Suprapubic skin (tissue), 4 donors: ENCODE results near the gene RMC1. TPM values are rescaled to one million over a fixed set of nuclear protein-coding genes. Genes with fewer than 3 reads are reported as not detected.

Experiments
- DNase-seq, 2 donors: peaks; one replicate each; pipeline ENCODE4 v3.0.0-alpha.2; 2019; ENCODE audit warnings: low spot score in 2 of 2
- H3K27ac ChIP-seq: fragments of 200-600 bp; sonication (generic); one replicate; pipeline ENCODE4 v1.5.1; 2019
- H3K27me3 ChIP-seq: fragments of 200-600 bp; sonication (generic); one replicate; pipeline ENCODE4 v1.5.1; 2019
- H3K36me3 ChIP-seq: fragments of 200-600 bp; sonication (generic); one replicate; pipeline ENCODE4 v1.5.1; 2019
- H3K4me1 ChIP-seq: fragments of 200-600 bp; sonication (generic); one replicate; pipeline ENCODE4 v1.5.1; 2019
- H3K4me3 ChIP-seq: fragments of 200-600 bp; sonication (generic); one replicate; pipeline ENCODE4 v1.5.1; 2019; ENCODE audit warnings: mild to moderate bottlenecking
- H3K9me3 ChIP-seq: fragments of 200-600 bp; sonication (generic); one replicate; pipeline ENCODE4 v1.5.1; 2019
- CTCF ChIP-seq, 2 donors: fragments of 200-600 bp in 1 of 2; fragments of 450-650 bp in 1 of 2; sonication (generic) in 1 of 2; IDR thresholded peaks; one replicate each; pipeline ENCODE4 v1.5.1; 2016 to 2019; ENCODE audit warnings: antibody characterized with exemption in 2 of 2, mild to moderate bottlenecking in 1 of 2, moderate library complexity in 1 of 2
- EP300 ChIP-seq: sonication (generic); formaldehyde crosslinking; IDR thresholded peaks from one replicate; pipeline ENCODE4 v1.6.1; 2017; ENCODE audit warnings: antibody characterized with exemption
- POLR2A ChIP-seq, 2 donors: fragments of 450-650 bp; IDR thresholded peaks; one replicate each; pipeline ENCODE4 v1.6.1; 2017; ENCODE audit warnings: antibody characterized with exemption in 2 of 2, mild to moderate bottlenecking in 2 of 2, moderate library complexity in 2 of 2
- POLR2AphosphoS5 ChIP-seq, 3 donors: sonication (generic); formaldehyde crosslinking; IDR thresholded peaks; one replicate each; pipeline ENCODE4 v1.6.1; 2017; ENCODE audit warnings: antibody characterized with exemption in 3 of 3
- WGBS: methylation state at CpG from one replicate; pipeline ENCODE4 v1.1.5; 2018; 5-methylcytosine and 5-hydroxymethylcytosine counted together
- total RNA-seq, 4 donors: library from RNA; depleted of rRNA; stranded (reverse); fragments of >200 nt; gene quantifications; one replicate each; pipeline ENCODE4 v1.1.0, GENCODE V29; 2016

RMC1 gene
- 10 to 100 TPM; 18.7 to 26.4 (median 23.0) TPM for total RNA-seq

GRCh38 chr18:23503038-23503962 lies at the start of gene RMC1:
RMC1 (plus strand) TSS chr18:23503511; CDS start chr18:23503619, 108 bp downstream.
- H3K27ac ChIP-seq: peak within 1 kb of the TSS; percentile 88
- H3K36me3 ChIP-seq: peaks cover 11% of the 10 kb centered on the region
- H3K9me3 ChIP-seq: no peaks in the 10 kb centered on the region
- peaks cover 29% of the 10 kb centered on the region for H3K4me1 ChIP-seq
- TF ChIP-seq POLR2A (IDR thresholded peaks at IDR 0.05) (peak; percentile 27 to 67), POLR2AphosphoS5 (IDR thresholded peaks at IDR 0.05) (peak in 2 of 3 donors; percentile 29 to 70), CTCF (IDR thresholded peaks at IDR 0.05) (no peak)
- peak; percentile 98 for DNase-seq
- WGBS: 0% methylated on average over 31 of the region's 110 CpGs
- H3K27me3 ChIP-seq: no peaks in the 10 kb centered on the region
- peak within 1 kb of the TSS; percentile 74 for H3K4me3 ChIP-seq

- no peak for DNase-seq
Measured at GRCh38 chr18:23453680-23454058, 49.6 kb upstream of the RMC1 start.

GRCh38 chr18:23456835-23457234 lies 46.5 kb upstream of the RMC1 start:
- WGBS: 89% methylated on average over 2 of the region's 2 CpGs

More at GRCh38 chr18:23453680-23454058, 49.6 kb upstream of the RMC1 start:
- peaks cover 48% of the 10 kb centered on the region for H3K4me1 ChIP-seq
- no peaks in the 10 kb centered on the region for H3K36me3 ChIP-seq
- H3K27me3 ChIP-seq: no peaks in the 10 kb centered on the region
- no peak for TF ChIP-seq POLR2AphosphoS5 (IDR thresholded peaks at IDR 0.05)
- no peak for TF ChIP-seq CTCF (IDR thresholded peaks at IDR 0.05)
- TF ChIP-seq EP300: no peak
- no peak for TF ChIP-seq POLR2A (IDR thresholded peaks at IDR 0.05)
- no peaks in the 10 kb centered on the region for H3K9me3 ChIP-seq
- H3K4me3 ChIP-seq: peak overlapping the region; percentile 92
- WGBS: 3% methylated on average over 9 of the region's 11 CpGs
- peak overlapping the region; percentile 98 for H3K27ac ChIP-seq

GRCh38 chr18:23458830-23459529 lies 44.3 kb upstream of the RMC1 start:
- no peaks in the 10 kb centered on the region for H3K9me3 ChIP-seq
- H3K36me3 ChIP-seq: peaks cover 19% of the 10 kb centered on the region
- no peak overlapping the region for H3K4me3 ChIP-seq
- no peak overlapping the region for H3K27ac ChIP-seq
- H3K27me3 ChIP-seq: no peaks in the 10 kb centered on the region
- TF ChIP-seq POLR2A (IDR thresholded peaks at IDR 0.05): no peak
- no peak for TF ChIP-seq POLR2AphosphoS5 (IDR thresholded peaks at IDR 0.05)
- no peak for TF ChIP-seq CTCF (IDR thresholded peaks at IDR 0.05)
- TF ChIP-seq EP300: no peak
- DNase-seq: no peak
- peaks cover 59% of the 10 kb centered on the region for H3K4me1 ChIP-seq
- 80% methylated on average over 3 of the region's 3 CpGs for WGBS

More at GRCh38 chr18:23456835-23457234, 46.5 kb upstream of the RMC1 start:
- TF ChIP-seq POLR2A (IDR thresholded peaks at IDR 0.05) (no peak), CTCF (IDR thresholded peaks at IDR 0.05) (no peak), EP300 (no peak), POLR2AphosphoS5 (IDR thresholded peaks at IDR 0.05) (no peak)
- DNase-seq: no peak
- Histone ChIP-seq H3K27me3 (no peaks in the 10 kb centered on the region), H3K4me1 (peaks cover 68% of the 10 kb centered on the region), H3K27ac (no peak overlapping the region), H3K4me3 (no peak overlapping the region), H3K9me3 (no peaks in the 10 kb centered on the region), H3K36me3 (no peaks in the 10 kb centered on the region)

- H3K27me3 ChIP-seq: no peaks in the 10 kb centered on the region
- peaks cover 53% of the 10 kb centered on the region for H3K4me1 ChIP-seq
- no peak for DNase-seq
- H3K27ac ChIP-seq: no peak overlapping the region
- 92% methylated on average over 7 of the region's 7 CpGs for WGBS
- peaks cover 24% of the 10 kb centered on the region for H3K36me3 ChIP-seq
- no peaks in the 10 kb centered on the region for H3K9me3 ChIP-seq
- H3K4me3 ChIP-seq: no peak overlapping the region
- no peak for TF ChIP-seq POLR2A (IDR thresholded peaks at IDR 0.05)
- no peak for TF ChIP-seq POLR2AphosphoS5 (IDR thresholded peaks at IDR 0.05)
- TF ChIP-seq CTCF (IDR thresholded peaks at IDR 0.05): no peak
- TF ChIP-seq EP300: no peak
Measured at GRCh38 chr18:23459530-23459921, 43.8 kb upstream of the RMC1 start.
